ENCODE results near the gene TMEM255B. TPM values are rescaled to one million over a fixed set of nuclear protein-coding genes. Genes with fewer than 3 reads are reported as not detected.

The TMEM255B gene
- total and polyA plus RNA-seq, 4 donors = 6.0 to 19.6 (median 14.8) TPM

- peaks cover 2 to 22% (median 8%) of the 10 kb centered on the region in 5 donors for H3K4me1 ChIP-seq (ENCODE audit: control insufficient read depth in 5 of 5, insufficient read depth in 5 of 5, low read length in 5 of 5)
- no peak overlapping the region for H3K9ac ChIP-seq (ENCODE audit: insufficient read depth in 1 of 2, low read length in 2 of 2)
- H3K9me3 ChIP-seq (ENCODE audit: control insufficient read depth in 4 of 4, insufficient read depth in 3 of 4, low read length in 3 of 4) = peaks cover 0 to 2% (median 0%) of the 10 kb centered on the region in 4 donors
- H3K27ac ChIP-seq (ENCODE audit: low read depth in 1 of 2, low read length in 1 of 2) = no peak overlapping the region
- H3K4me3 ChIP-seq = no peak overlapping the region
- DNase-seq = peak in 1 of 3 donors; percentile 11
- peaks cover 0 to 7% (median 0%) of the 10 kb centered on the region in 4 donors for H3K36me3 ChIP-seq (ENCODE audit: control insufficient read depth in 4 of 4, insufficient read depth in 4 of 4, low read length in 4 of 4)
- H3K27me3 ChIP-seq (ENCODE audit: control insufficient read depth in 3 of 3, insufficient read depth in 3 of 3, low read length in 2 of 3) = peaks cover 0 to 26% (median 17%) of the 10 kb centered on the region in 3 donors
- 65 to 72% methylated on average over 12 of the region's 12 CpGs for WGBS, 2 donors
- TF ChIP-seq, protein P1, sequence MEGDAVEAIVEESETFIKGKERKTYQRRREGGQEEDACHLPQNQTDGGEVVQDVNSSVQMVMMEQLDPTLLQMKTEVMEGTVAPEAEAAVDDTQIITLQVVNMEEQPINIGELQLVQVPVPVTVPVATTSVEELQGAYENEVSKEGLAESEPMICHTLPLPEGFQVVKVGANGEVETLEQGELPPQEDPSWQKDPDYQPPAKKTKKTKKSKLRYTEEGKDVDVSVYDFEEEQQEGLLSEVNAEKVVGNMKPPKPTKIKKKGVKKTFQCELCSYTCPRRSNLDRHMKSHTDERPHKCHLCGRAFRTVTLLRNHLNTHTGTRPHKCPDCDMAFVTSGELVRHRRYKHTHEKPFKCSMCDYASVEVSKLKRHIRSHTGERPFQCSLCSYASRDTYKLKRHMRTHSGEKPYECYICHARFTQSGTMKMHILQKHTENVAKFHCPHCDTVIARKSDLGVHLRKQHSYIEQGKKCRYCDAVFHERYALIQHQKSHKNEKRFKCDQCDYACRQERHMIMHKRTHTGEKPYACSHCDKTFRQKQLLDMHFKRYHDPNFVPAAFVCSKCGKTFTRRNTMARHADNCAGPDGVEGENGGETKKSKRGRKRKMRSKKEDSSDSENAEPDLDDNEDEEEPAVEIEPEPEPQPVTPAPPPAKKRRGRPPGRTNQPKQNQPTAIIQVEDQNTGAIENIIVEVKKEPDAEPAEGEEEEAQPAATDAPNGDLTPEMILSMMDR (IDR thresholded peaks at IDR 0.05; ENCODE audit: control extremely low read depth, extremely low read depth) = no peak
- no peak for ATAC-seq (ENCODE audit: insufficient read depth, low FRiP score)
Observed at GRCh38 chr13:113861433-113862030, 102.5 kb downstream of the TMEM255B start.

- Histone ChIP-seq H3K9me3 (ENCODE audit: control insufficient read depth in 4 of 4, insufficient read depth in 3 of 4, low read length in 3 of 4) (peaks cover 0 to 2% (median 0%) of the 10 kb centered on the region in 4 donors), H3K9ac (ENCODE audit: insufficient read depth in 1 of 2, low read length in 2 of 2) (no peak overlapping the region), H3K27ac (ENCODE audit: low read depth in 1 of 2, low read length in 1 of 2) (peak overlapping the region; percentile 78 to 96), H3K4me3 (peak overlapping the region; percentile 77), H3K4me1 (ENCODE audit: control insufficient read depth in 5 of 5, insufficient read depth in 5 of 5, low read length in 5 of 5) (peaks cover 0 to 22% (median 8%) of the 10 kb centered on the region in 5 donors), H3K27me3 (ENCODE audit: control insufficient read depth in 3 of 3, insufficient read depth in 3 of 3, low read length in 2 of 3) (peaks cover 0 to 26% (median 20%) of the 10 kb centered on the region in 3 donors), H3K36me3 (ENCODE audit: control insufficient read depth in 4 of 4, insufficient read depth in 4 of 4, low read length in 4 of 4) (peaks cover 0 to 7% (median 0%) of the 10 kb centered on the region in 4 donors)
- DNase-seq (peak in 1 of 3 donors; percentile 9), ATAC-seq (ENCODE audit: insufficient read depth, low FRiP score) (no peak)
- TF ChIP-seq, protein P1 (IDR thresholded peaks at IDR 0.05; ENCODE audit: control extremely low read depth, extremely low read depth) = no peak
- 64 to 74% methylated on average over 31 of the region's 31 CpGs for WGBS, 2 donors
Observed at GRCh38 chr13:113862191-113862930, 103.3 kb downstream of the TMEM255B start.

- Histone ChIP-seq H3K27ac (ENCODE audit: low read depth in 1 of 2, low read length in 1 of 2) (peak overlapping the region; percentile 93 to 96), H3K4me3 (peak overlapping the region; percentile 77), H3K9me3 (ENCODE audit: control insufficient read depth in 4 of 4, insufficient read depth in 3 of 4, low read length in 3 of 4) (peaks cover 0 to 2% (median 0%) of the 10 kb centered on the region in 4 donors), H3K4me1 (ENCODE audit: control insufficient read depth in 5 of 5, insufficient read depth in 5 of 5, low read length in 5 of 5) (peaks cover 0 to 22% (median 8%) of the 10 kb centered on the region in 5 donors), H3K9ac (ENCODE audit: insufficient read depth in 1 of 2, low read length in 2 of 2) (no peak overlapping the region), H3K27me3 (ENCODE audit: control insufficient read depth in 3 of 3, insufficient read depth in 3 of 3, low read length in 2 of 3) (peaks cover 0 to 26% (median 22%) of the 10 kb centered on the region in 3 donors), H3K36me3 (ENCODE audit: control insufficient read depth in 4 of 4, insufficient read depth in 4 of 4, low read length in 4 of 4) (peaks cover 0 to 7% (median 0%) of the 10 kb centered on the region in 4 donors)
- ATAC-seq (ENCODE audit: insufficient read depth, low FRiP score) (peak; percentile 58), DNase-seq (peak in 2 of 3 donors; percentile 34 to 51)
- 3 to 6% methylated on average over 53 to 60 of the region's 60 CpGs for WGBS, 2 donors
- TF ChIP-seq, protein P1 (IDR thresholded peaks at IDR 0.05; ENCODE audit: control extremely low read depth, extremely low read depth) = no peak
Observed at GRCh38 chr13:113862931-113863523, 104.0 kb downstream of the TMEM255B start.
